Left lung (tissue), 14 donors: ENCODE data around the gene RORC. TPM values are rescaled to one million over a fixed set of nuclear protein-coding genes. Genes with fewer than 3 reads are reported as not detected.
"Not testable (repeated sequence)": the region's sequence is repeated elsewhere in the genome, so short reads cannot be mapped to it uniquely, and the experiment has no call there.

Experiments used
- ATAC-seq: fragments of 200-7000 bp; cut with Tn5 transposase; one replicate; pipeline ENCODE4 v1.9.1; 2020; ENCODE audit warnings: moderate library complexity
- DNase-seq, 4 donors: peaks; one replicate each; pipeline ENCODE4 v3.0.0-alpha.2; 2013 to 2020
- H3K27ac ChIP-seq, 2 donors: fragments of 200-600 bp; sonication (generic) in 1 of 2; one replicate each; pipeline versions ENCODE4 v1.5.0 to v1.8.0; 2020 to 2021
- H3K27me3 ChIP-seq, 2 donors: fragments of 200-600 bp; sonication (generic) in 1 of 2; one replicate each; pipeline versions ENCODE4 v1.5.0 to v1.8.0; 2020 to 2021
- H3K36me3 ChIP-seq, 2 donors: fragments of 200-600 bp; sonication (generic) in 1 of 2; one replicate each; pipeline versions ENCODE4 v1.5.0 to v1.8.0; 2020 to 2021
- H3K4me1 ChIP-seq, 2 donors: fragments of 200-600 bp; one replicate each; pipeline ENCODE4 v1.8.0; 2021
- H3K4me3 ChIP-seq, 2 donors: fragments of 200-600 bp; sonication (generic) in 1 of 2; one replicate each; pipeline versions ENCODE4 v1.5.0 to v1.8.0; 2020 to 2021; ENCODE audit warnings: mild to moderate bottlenecking in 1 of 2
- H3K9me3 ChIP-seq, 2 donors: fragments of 200-600 bp; sonication (generic) in 1 of 2; one replicate each; pipeline versions ENCODE4 v1.5.0 to v1.8.0; 2020 to 2021
- intact Hi-C, 2 donors: fragments of 100-400 bp; cut with DNase I; formaldehyde crosslinking; loops; one replicate each; pipeline versions ENCODE4 v1.11.2 to v1.14.2; 2022
- long read RNA-seq, 12 donors: library from polyadenylated mRNA in 2 of 12; unstranded in 2 of 12; transcript quantifications; one replicate each; pipeline ENCODE4 v2.0.0 and lab custom pipeline, GENCODE V29; 2019 to 2026
- polyA plus RNA-seq, 6 donors: library from polyadenylated mRNA; unstranded; fragments of 120-200 nt; gene quantifications; one replicate each; pipeline ENCODE4 v1.2.1, GENCODE V29; 2013; ENCODE audit not compliant: insufficient read length in 6 of 6
- total RNA-seq, 2 donors: library from RNA; stranded (reverse); fragmentation: NEBNext Ultra II Directional; extraction: Animal tissue kit (Norgen Biotek cat#: 25700); gene quantifications; one replicate each; pipeline ENCODE4 v1.2.1, GENCODE V29; 2021
- TF ChIP-seq, protein P1 (sequence below), 2 donors: fragments of 200-600 bp; sonication (generic) in 1 of 2; IDR thresholded peaks; one replicate each; pipeline versions ENCODE4 v1.5.0 to v1.8.0; 2021; ENCODE audit warnings: antibody characterized with exemption in 2 of 2
- donor health status: DM: no; HTN: yes; CAD: no.
- donor health status: DM: no; HTN: no; CAD: no.

Gene RORC
- total RNA-seq (10 to 100 TPM in 1 of 2 donors, 1 to 10 TPM in 1; 5.4 to 11.8 TPM), polyA plus RNA-seq (10 to 100 TPM in 4 of 6 donors, 1 to 10 TPM in 2; 6.5 to 11.0 (median 10.3) TPM)
- long read RNA-seq, donor 1, partial matches to known transcripts, result 0 of 2 reads
- long read RNA-seq, donor 1, other reads (novel, unspliced or antisense), result 0 of 2 reads
- long read RNA-seq, donor 2, result 0 reads
- long read RNA-seq, donor 3, partial matches to known transcripts, result 0 of 1 reads
- long read RNA-seq, donor 3, other reads (novel, unspliced or antisense), result 0 of 1 reads
- long read RNA-seq, donor 4, partial matches to known transcripts, result 1 of 1 reads
- long read RNA-seq, donor 4, other reads (novel, unspliced or antisense), result 0 of 1 reads
- long read RNA-seq, donor 5, full-length matches to known transcripts, result 2 of 2 reads
- long read RNA-seq, donor 5, partial matches to known transcripts, result 0 of 2 reads
- long read RNA-seq, donor 5, other reads (novel, unspliced or antisense), result 0 of 2 reads
- long read RNA-seq, donor 6, partial matches to known transcripts, result 0 of 1 reads
- long read RNA-seq, donor 6, other reads (novel, unspliced or antisense), result 0 of 1 reads
- long read RNA-seq, donor 7, partial matches to known transcripts, result 0 of 1 reads
- long read RNA-seq, donor 7, other reads (novel, unspliced or antisense), result 0 of 1 reads
- long read RNA-seq, donor 8, result 0 reads
- long read RNA-seq, donor 9, result 0 reads
- long read RNA-seq, donor 10, partial matches to known transcripts, result 1 of 1 reads
- long read RNA-seq, donor 10, other reads (novel, unspliced or antisense), result 0 of 1 reads
- long read RNA-seq, donor 11, result 0 reads
- long read RNA-seq, donor 12, partial matches to known transcripts, result 0 of 1 reads
- long read RNA-seq, donor 12, other reads (novel, unspliced or antisense), result 0 of 1 reads

DNA sequence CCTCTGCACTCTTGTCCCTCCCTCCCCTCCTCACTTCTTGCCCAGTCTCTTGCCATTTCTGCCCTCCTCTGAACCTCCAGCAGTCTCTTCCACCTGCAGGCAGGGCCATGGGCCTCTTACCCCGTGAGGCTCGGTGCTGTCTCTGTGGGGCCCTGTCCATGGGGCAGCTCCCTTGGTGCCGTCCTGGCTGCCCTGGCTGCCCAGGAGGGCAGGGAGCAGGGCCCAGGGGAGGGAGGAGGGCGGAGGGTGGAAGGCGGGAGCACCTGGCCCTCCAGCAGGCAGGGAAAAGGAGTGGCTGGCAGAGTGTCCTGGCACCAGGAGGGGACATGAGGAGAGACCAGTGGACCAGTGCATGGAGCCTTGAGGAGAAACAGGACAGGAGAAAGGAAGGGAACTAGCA lies at the start of gene RORC:
RORC (minus strand) TSS at position 198 of the 400 bp plus-strand sequence; CDS start at position 160, 38 bp downstream.
- Histone ChIP-seq H3K27ac (peak within 1 kb of the TSS; percentile 18 to 51), H3K4me3 (peak within 1 kb of the TSS in 1 of 2 donors; percentile 38), H3K36me3 (no peaks in the 10 kb centered on the region), H3K9me3 (no peaks in the 10 kb centered on the region), H3K4me1 (peaks cover 3 to 59% of the 10 kb centered on the region in 2 donors), H3K27me3 (no peaks in the 10 kb centered on the region)
- ATAC-seq (peak; percentile 84), DNase-seq (peak in 3 of 4 donors; percentile 45 to 87 (median 72))
- intact Hi-C loops, result no loop called here
- TF ChIP-seq, protein P1, sequence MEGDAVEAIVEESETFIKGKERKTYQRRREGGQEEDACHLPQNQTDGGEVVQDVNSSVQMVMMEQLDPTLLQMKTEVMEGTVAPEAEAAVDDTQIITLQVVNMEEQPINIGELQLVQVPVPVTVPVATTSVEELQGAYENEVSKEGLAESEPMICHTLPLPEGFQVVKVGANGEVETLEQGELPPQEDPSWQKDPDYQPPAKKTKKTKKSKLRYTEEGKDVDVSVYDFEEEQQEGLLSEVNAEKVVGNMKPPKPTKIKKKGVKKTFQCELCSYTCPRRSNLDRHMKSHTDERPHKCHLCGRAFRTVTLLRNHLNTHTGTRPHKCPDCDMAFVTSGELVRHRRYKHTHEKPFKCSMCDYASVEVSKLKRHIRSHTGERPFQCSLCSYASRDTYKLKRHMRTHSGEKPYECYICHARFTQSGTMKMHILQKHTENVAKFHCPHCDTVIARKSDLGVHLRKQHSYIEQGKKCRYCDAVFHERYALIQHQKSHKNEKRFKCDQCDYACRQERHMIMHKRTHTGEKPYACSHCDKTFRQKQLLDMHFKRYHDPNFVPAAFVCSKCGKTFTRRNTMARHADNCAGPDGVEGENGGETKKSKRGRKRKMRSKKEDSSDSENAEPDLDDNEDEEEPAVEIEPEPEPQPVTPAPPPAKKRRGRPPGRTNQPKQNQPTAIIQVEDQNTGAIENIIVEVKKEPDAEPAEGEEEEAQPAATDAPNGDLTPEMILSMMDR (IDR thresholded peaks at IDR 0.05), result no peak

DNA sequence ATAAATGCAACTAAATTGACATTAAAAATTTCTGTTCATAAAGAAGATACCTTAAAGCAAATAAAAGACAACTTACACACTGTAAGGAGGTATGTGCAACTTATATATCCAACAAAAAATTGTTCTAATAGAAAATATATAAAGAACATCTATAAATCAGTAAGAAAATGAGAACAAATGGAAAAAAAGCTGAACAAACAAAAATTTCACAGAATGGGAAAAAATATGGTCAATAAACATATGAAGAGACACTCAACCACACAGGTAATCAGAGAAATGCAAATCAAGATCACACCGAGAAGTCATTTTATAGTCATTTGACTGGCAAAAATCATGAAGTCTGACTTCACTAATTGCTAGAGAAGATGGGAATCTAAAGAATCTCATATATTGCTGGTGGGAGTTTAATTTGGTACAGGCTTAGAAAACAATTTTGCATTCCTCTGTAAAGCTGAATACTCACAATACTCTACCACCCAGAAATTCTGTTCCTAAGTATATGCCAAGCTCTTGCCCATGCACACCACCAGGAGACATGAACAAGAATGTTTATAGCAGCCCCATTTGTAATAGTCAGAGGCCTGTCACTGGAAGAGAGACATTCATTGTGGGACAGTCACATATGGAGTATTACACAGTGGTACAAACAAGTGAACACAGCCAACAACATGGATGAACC lies 44.0 kb upstream of the RORC start:
- intact Hi-C loops, result no loop called here
- DNase-seq, result no peak
- H3K27ac ChIP-seq, result no peak overlapping the region
- TF ChIP-seq, protein P1 (IDR thresholded peaks at IDR 0.05), result no peak
- H3K4me3 ChIP-seq, result no peak overlapping the region
- no peaks in the 10 kb centered on the region for H3K4me1 ChIP-seq
- H3K9me3 ChIP-seq, result no peaks in the 10 kb centered on the region
- H3K27me3 ChIP-seq, result no peaks in the 10 kb centered on the region
- H3K36me3 ChIP-seq, result peaks cover 0 to 18% of the 10 kb centered on the region in 2 donors
- no peak for ATAC-seq

DNA sequence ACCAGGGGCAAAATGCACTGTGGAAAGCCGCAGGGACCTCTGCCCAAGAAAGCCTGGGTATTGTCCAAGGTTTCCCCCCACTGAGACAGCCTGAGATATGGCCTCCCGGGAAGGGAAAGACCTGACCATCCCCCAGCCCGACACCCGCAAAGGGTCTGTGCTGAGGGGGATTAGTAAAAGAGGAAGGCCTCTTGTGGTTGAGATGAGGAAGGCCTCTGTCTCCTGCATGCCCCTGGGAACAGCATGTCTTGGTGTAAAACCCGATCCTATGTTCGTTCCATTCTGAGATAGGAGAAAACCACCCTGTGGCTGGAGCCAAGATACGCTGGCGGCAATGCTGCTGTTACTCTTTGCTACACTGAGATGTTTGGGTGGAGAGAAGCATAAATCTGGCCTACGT lies 41.2 kb upstream of the RORC start:
- H3K36me3 ChIP-seq, result peaks cover 0 to 18% of the 10 kb centered on the region in 2 donors
- H3K4me3 ChIP-seq, intact Hi-C loops, DNase-seq, H3K9me3 ChIP-seq, ATAC-seq, H3K27me3 ChIP-seq, H3K27ac ChIP-seq, H3K4me1 ChIP-seq: not testable (repeated sequence)

DNA sequence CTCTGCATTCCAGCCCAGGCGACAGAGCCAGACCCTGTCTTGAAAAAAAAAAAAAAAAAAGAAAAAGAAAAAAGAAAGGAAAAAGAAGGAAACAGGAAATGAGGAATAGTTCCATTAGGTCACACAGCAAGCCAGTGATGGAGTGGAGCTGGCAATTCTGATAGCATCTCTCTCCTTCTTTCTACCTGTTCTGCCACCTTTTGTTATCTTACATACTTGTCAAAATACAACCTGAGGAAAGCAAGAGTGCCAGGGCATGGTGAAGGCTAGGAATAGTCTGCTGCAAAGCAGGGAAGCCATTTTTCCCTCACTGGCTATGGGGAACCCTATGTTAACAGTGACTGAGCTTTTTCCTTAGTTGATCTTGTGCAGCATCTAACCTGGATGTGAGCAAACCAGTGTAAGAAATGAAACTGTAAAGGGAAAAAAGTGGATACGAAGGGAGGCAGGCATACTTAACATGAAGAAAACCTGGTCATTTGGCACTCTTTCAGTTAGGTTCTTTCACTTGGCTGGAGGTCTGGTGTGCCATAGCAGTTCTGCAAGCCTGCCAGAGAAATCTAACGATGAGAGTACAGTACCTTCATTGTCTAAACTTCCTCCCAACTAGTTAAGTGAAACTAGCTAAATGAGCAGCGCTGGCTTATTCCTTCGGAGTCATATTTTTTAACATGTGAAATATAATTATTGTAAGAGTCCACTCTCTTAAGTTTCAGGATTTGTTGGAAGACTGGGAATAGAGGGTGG lies 39.9 kb upstream of the RORC start:
- ATAC-seq, result no peak
- H3K9me3 ChIP-seq, result no peaks in the 10 kb centered on the region
- H3K36me3 ChIP-seq, result peaks cover 0 to 18% of the 10 kb centered on the region in 2 donors
- H3K27me3 ChIP-seq, result no peaks in the 10 kb centered on the region
- DNase-seq, result no peak
- H3K27ac ChIP-seq, result no peak overlapping the region
- no peak overlapping the region for H3K4me3 ChIP-seq
- intact Hi-C loops, result no loop called here
- H3K4me1 ChIP-seq, result peaks cover 0 to 5% of the 10 kb centered on the region in 2 donors
- TF ChIP-seq, protein P1 (IDR thresholded peaks at IDR 0.05), result no peak

DNA sequence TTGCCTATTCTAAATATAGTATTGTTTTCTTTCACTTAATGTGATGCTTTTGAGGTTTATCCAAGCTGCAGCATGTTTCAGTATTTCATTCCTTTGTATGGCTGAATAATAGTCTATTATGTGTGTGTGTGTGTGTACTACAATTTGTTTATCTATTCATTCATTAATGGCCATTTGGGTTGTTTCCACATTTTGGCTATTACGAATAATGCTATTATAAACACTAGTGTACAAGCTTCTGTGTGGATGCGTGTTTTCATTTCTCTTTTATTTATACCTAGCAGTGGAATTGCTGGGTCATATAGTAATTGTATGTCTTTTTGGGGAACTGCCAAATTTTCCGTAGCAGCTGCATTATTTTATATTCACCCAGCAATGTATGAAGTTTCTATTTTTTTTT lies 36.9 kb upstream of the RORC start:
- H3K4me1 ChIP-seq, result peaks cover 0 to 5% of the 10 kb centered on the region in 2 donors
- H3K4me3 ChIP-seq, result no peak overlapping the region
- DNase-seq, result peak in 2 of 4 donors; percentile 83 to 87
- H3K36me3 ChIP-seq, result peaks cover 0 to 3% of the 10 kb centered on the region in 2 donors
- H3K27ac ChIP-seq, result peak overlapping the region in 1 of 2 donors; percentile 49
- no peaks in the 10 kb centered on the region for H3K9me3 ChIP-seq
- TF ChIP-seq, protein P1 (IDR thresholded peaks at IDR 0.05), result no peak
- H3K27me3 ChIP-seq, result no peaks in the 10 kb centered on the region
- intact Hi-C loops, result no loop called here
- ATAC-seq, result no peak
